ENCODE results near the gene CCDC74B.
"Not testable (repeated sequence)": the region's sequence is repeated elsewhere in the genome, so short reads cannot be mapped to it uniquely, and the experiment has no call there.

The CCDC74B gene

GRCh38 chr2:130145006-130145414 is at the start of gene CCDC74B:
Gene CCDC74B, minus strand, starts transcription at chr2:130145112. Its CDS starts 116 bp downstream, at chr2:130144996.
- DNase-seq, result peak; percentile 59

GRCh38 chr2:130193824-130194223 is 48.9 kb upstream of the CCDC74B start:
- not testable (repeated sequence) for DNase-seq

GRCh38 chr2:130192451-130192850 is 47.5 kb upstream of the CCDC74B start:
- DNase-seq, result not testable (repeated sequence)

- not testable (repeated sequence) for DNase-seq
Measured at GRCh38 chr2:130191319-130191718, 46.4 kb upstream of the CCDC74B start.

GRCh38 chr2:130190237-130190636 is 45.3 kb upstream of the CCDC74B start:
- no peak for DNase-seq

- DNase-seq, result not testable (repeated sequence)
Measured at GRCh38 chr2:130188958-130189357, 44.0 kb upstream of the CCDC74B start.

- DNase-seq, result not testable (repeated sequence)
Measured at GRCh38 chr2:130187859-130188792, 43.2 kb upstream of the CCDC74B start.

- DNase-seq, result no peak
Measured at GRCh38 chr2:130187268-130187667, 42.4 kb upstream of the CCDC74B start.

- no peak for DNase-seq
Measured at GRCh38 chr2:130186391-130186790, 41.5 kb upstream of the CCDC74B start.

GRCh38 chr2:130185896-130186295 is 41.0 kb upstream of the CCDC74B start:
- no peak for DNase-seq

- DNase-seq, result no peak
Measured at GRCh38 chr2:130185436-130185835, 40.5 kb upstream of the CCDC74B start.

- DNase-seq, result peak; percentile 30
Measured at GRCh38 chr2:130183512-130184373, 38.8 kb upstream of the CCDC74B start.

GRCh38 chr2:130182826-130183511 is 38.1 kb upstream of the CCDC74B start:
- peak; percentile 31 for DNase-seq

- DNase-seq, result peak; percentile 84
Measured at GRCh38 chr2:130181880-130182682, 37.2 kb upstream of the CCDC74B start, which contains the start of gene MZT2B. Gene MZT2B, plus strand, starts transcription at chr2:130182262. Its CDS starts 21 bp downstream, at chr2:130182283.

- DNase-seq, result peak; percentile 96
Measured at GRCh38 chr2:130181325-130181879, 36.5 kb upstream of the CCDC74B start, which contains the start of gene SMPD4. Gene SMPD4, minus strand, starts transcription at chr2:130181602. Its CDS starts 5,010 bp downstream, at chr2:130176592.

- DNase-seq, result peak; percentile 24
Measured at GRCh38 chr2:130180404-130181324, 35.8 kb upstream of the CCDC74B start.

GRCh38 chr2:130174866-130175265 is 30.0 kb upstream of the CCDC74B start:
- not testable (repeated sequence) for DNase-seq

GRCh38 chr2:130169896-130170295 is 25.0 kb upstream of the CCDC74B start:
- DNase-seq, result no peak

- DNase-seq, result not testable (repeated sequence)
Measured at GRCh38 chr2:130169163-130169562, 24.3 kb upstream of the CCDC74B start.

GRCh38 chr2:130166611-130167010 is 21.7 kb upstream of the CCDC74B start:
- DNase-seq, result not testable (repeated sequence)

All from EL (cell line).